Astrocyte (in vitro differentiated cells and primary cell): Measurements from ENCODE around the gene UTF1. TPM values are rescaled to one million over a fixed set of nuclear protein-coding genes. Genes with fewer than 3 reads are reported as not detected.

Source experiments
- DNase-seq: peaks from one replicate; pipeline ENCODE4 v3.0.0-alpha.2; 2010; ENCODE audit warnings: low read depth
- FAIRE-seq: peaks from 2 replicates; lab custom pipeline; 2011; peaks lifted over from hg19 to GRCh38; lab: Jason Lieb, UNC
- H2AFZ ChIP-seq: 2 replicates; pipeline ENCODE4 v1.6.0; 2012; ENCODE audit warnings: low read depth, low read length, inconsistent platforms
- H3K27ac ChIP-seq: 2 replicates; pipeline ENCODE4 v1.5.1; 2011; ENCODE audit warnings: low read depth, low read length, inconsistent platforms
- H3K27me3 ChIP-seq: 2 replicates; pipeline ENCODE4 v1.6.0; 2011; ENCODE audit warnings: low read length, inconsistent platforms; ENCODE audit not compliant: insufficient read depth
- H3K36me3 ChIP-seq: 2 replicates; pipeline ENCODE4 v1.5.1; 2011; ENCODE audit warnings: low read length, inconsistent platforms; ENCODE audit not compliant: insufficient read depth
- H3K4me1 ChIP-seq: 2 replicates; pipeline ENCODE4 v1.5.1; 2011; ENCODE audit warnings: low read length, inconsistent platforms; ENCODE audit not compliant: insufficient read depth
- H3K4me2 ChIP-seq: 2 replicates; pipeline ENCODE4 v1.6.0; 2012; ENCODE audit warnings: low read length, inconsistent platforms
- H3K4me3 ChIP-seq: 2 replicates; pipeline ENCODE4 v1.5.1; 2011; ENCODE audit warnings: low read depth, mild to moderate bottlenecking, low read length, inconsistent platforms; ENCODE audit not compliant: insufficient read depth
- H3K79me2 ChIP-seq: 2 replicates; pipeline ENCODE4 v1.6.0; 2012; ENCODE audit warnings: mild to moderate bottlenecking, low read length, inconsistent platforms; ENCODE audit not compliant: insufficient read depth
- H3K9ac ChIP-seq: 2 replicates; pipeline ENCODE4 v1.6.0; 2012; ENCODE audit warnings: mild to moderate bottlenecking, low read length, inconsistent platforms
- H3K9me3 ChIP-seq: 2 replicates; pipeline ENCODE4 v1.5.1; 2012; ENCODE audit warnings: low read depth, mild to moderate bottlenecking, low read length, inconsistent platforms; ENCODE audit not compliant: insufficient read depth
- H4K20me1 ChIP-seq: 2 replicates; pipeline ENCODE4 v1.6.0; 2012; ENCODE audit warnings: low read length, inconsistent platforms; ENCODE audit not compliant: insufficient read depth
- H3K27ac Mint-ChIP-seq: one replicate; pipeline ENCODE4 v1.8.0; 2021; ENCODE audit warnings: mild to moderate bottlenecking, mixed read lengths; ENCODE audit not compliant: unreplicated experiment
- H3K27me3 Mint-ChIP-seq: one replicate; pipeline ENCODE4 v1.8.0; 2021; ENCODE audit warnings: low read depth, mixed read lengths; ENCODE audit not compliant: unreplicated experiment
- H3K36me3 Mint-ChIP-seq: one replicate; pipeline ENCODE4 v1.8.0; 2021; ENCODE audit warnings: low read depth, mixed read lengths; ENCODE audit not compliant: unreplicated experiment
- H3K4me1 Mint-ChIP-seq: one replicate; pipeline ENCODE4 v1.8.0; 2021; ENCODE audit warnings: low read depth, mixed read lengths; ENCODE audit not compliant: unreplicated experiment
- H3K4me3 Mint-ChIP-seq: one replicate; pipeline ENCODE4 v1.8.0; 2021; ENCODE audit warnings: mild to moderate bottlenecking, moderate library complexity, mixed read lengths; ENCODE audit not compliant: unreplicated experiment
- H3K9me3 Mint-ChIP-seq: one replicate; pipeline ENCODE4 v1.8.0; 2021; ENCODE audit warnings: mild to moderate bottlenecking, mixed read lengths; ENCODE audit not compliant: unreplicated experiment
- EZH2 ChIP-seq: IDR thresholded peaks from 2 replicates; pipeline ENCODE4 v1.6.1; 2012; ENCODE audit warnings: mild to moderate bottlenecking, low read length, inconsistent platforms; ENCODE audit not compliant: insufficient read depth
- total RNA-seq: library from RNA; stranded (reverse); gene quantifications from 2 replicates; pipeline ENCODE4 v1.2.1, GENCODE V29; 2021
- TF ChIP-seq, protein P1 (sequence below): IDR thresholded peaks from 2 replicates; pipeline ENCODE4 v1.5.1; 2011; ENCODE audit warnings: low read depth, mild to moderate bottlenecking, inconsistent platforms, low read length, moderate library complexity; ENCODE audit not compliant: insufficient read depth

The UTF1 gene
- total RNA-seq, 1 donor from 2014 or later = 0.18 TPM

DNA sequence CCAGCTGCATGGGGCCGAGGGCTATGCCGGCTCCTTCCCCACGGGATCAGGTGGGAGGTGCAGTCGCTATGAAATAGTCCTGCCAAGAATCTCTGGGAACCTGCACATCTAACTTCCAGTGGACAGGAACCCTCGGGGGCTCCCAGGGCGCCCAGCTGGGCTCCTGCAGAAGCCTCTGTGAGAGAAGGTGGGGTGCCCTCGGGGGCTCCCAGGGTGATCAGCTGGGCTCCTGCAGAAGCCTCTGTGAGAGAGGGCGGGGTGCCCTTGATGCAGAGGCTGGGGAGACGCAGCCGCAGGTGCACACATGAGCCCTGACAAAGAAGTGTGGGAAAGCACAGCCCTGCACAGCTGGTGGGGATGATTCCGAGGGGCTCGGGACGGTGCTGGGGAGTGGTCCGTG lies 13.6 kb downstream of the UTF1 start:
- FAIRE-seq (no peak), DNase-seq (no peak)
- H3K4me1 Mint-ChIP-seq = no peaks in the 10 kb centered on the region
- H3K4me3 Mint-ChIP-seq = no peak overlapping the region
- no peak overlapping the region for H3K27ac ChIP-seq
- no peak overlapping the region for H3K4me2 ChIP-seq
- H3K27me3 ChIP-seq = peaks cover 21% of the 10 kb centered on the region
- no peak overlapping the region for H3K4me3 ChIP-seq
- H3K9ac ChIP-seq = no peak overlapping the region
- no peaks in the 10 kb centered on the region for H3K36me3 ChIP-seq
- H3K4me1 ChIP-seq = no peaks in the 10 kb centered on the region
- peaks cover 47% of the 10 kb centered on the region for H3K27me3 Mint-ChIP-seq
- no peaks in the 10 kb centered on the region for H4K20me1 ChIP-seq
- H3K36me3 Mint-ChIP-seq = no peaks in the 10 kb centered on the region
- H3K9me3 Mint-ChIP-seq = no peaks in the 10 kb centered on the region
- H3K79me2 ChIP-seq = no peaks in the 10 kb centered on the region
- H3K27ac Mint-ChIP-seq = no peak overlapping the region
- H3K9me3 ChIP-seq = no peaks in the 10 kb centered on the region
- no peak overlapping the region for H2AFZ ChIP-seq
- TF ChIP-seq EZH2 = no peak
- TF ChIP-seq, protein P1, sequence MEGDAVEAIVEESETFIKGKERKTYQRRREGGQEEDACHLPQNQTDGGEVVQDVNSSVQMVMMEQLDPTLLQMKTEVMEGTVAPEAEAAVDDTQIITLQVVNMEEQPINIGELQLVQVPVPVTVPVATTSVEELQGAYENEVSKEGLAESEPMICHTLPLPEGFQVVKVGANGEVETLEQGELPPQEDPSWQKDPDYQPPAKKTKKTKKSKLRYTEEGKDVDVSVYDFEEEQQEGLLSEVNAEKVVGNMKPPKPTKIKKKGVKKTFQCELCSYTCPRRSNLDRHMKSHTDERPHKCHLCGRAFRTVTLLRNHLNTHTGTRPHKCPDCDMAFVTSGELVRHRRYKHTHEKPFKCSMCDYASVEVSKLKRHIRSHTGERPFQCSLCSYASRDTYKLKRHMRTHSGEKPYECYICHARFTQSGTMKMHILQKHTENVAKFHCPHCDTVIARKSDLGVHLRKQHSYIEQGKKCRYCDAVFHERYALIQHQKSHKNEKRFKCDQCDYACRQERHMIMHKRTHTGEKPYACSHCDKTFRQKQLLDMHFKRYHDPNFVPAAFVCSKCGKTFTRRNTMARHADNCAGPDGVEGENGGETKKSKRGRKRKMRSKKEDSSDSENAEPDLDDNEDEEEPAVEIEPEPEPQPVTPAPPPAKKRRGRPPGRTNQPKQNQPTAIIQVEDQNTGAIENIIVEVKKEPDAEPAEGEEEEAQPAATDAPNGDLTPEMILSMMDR = no peak

DNA sequence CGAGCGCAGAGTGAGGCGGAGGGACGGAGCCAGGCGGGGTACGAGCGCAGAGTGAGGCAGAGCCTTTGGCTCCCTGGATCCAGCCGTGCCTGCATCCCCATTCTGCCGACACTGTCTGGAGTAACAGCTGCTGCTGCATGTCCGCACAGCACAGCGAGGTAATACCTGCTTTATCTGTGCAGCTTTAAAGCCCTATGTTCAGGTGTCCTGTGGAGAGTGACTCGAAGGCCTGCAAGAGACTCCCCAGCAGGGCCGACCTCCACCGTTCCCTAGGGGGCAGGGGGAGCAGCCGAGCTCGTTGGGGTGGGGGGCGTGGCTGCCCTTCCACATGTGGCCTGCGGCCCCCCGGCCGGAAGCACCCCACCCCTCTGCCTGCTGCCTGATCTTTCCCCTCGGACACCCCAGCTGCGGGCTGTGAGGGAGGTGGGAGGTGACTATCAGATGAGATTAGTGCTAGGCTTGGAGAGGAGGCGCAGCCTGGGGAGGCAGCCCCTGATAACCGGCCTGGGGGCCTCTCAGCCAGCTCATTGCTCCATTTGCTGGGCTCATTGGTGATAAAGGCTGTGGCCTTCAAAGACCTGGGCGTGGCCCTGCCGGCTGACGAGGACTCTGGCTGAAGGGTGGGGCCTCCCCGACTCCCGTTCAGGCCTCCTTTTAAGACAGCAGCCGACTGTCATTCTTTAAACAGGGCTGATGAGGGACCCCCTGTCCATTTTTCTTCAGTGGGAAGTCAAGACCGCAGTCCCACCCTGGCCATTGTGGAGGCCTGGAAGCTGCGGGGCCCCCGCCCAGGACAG lies 15.6 kb downstream of the UTF1 start:
- no peaks in the 10 kb centered on the region for H3K36me3 Mint-ChIP-seq
- H3K4me3 Mint-ChIP-seq = no peak overlapping the region
- Histone ChIP-seq H3K9ac (no peak overlapping the region), H3K9me3 (no peaks in the 10 kb centered on the region), H3K4me1 (no peaks in the 10 kb centered on the region), H3K27me3 (peaks cover 18% of the 10 kb centered on the region), H3K27ac (no peak overlapping the region), H3K79me2 (no peaks in the 10 kb centered on the region), H3K36me3 (no peaks in the 10 kb centered on the region), H3K4me2 (no peak overlapping the region), H3K4me3 (no peak overlapping the region), H4K20me1 (no peaks in the 10 kb centered on the region), H2AFZ (no peak overlapping the region)
- DNase-seq = no peak
- H3K27ac Mint-ChIP-seq = no peak overlapping the region
- no peaks in the 10 kb centered on the region for H3K4me1 Mint-ChIP-seq
- peaks cover 52% of the 10 kb centered on the region for H3K27me3 Mint-ChIP-seq
- H3K9me3 Mint-ChIP-seq = no peaks in the 10 kb centered on the region
- TF ChIP-seq, protein P1 = no peak
- TF ChIP-seq EZH2 = no peak
- FAIRE-seq = no peak

DNA sequence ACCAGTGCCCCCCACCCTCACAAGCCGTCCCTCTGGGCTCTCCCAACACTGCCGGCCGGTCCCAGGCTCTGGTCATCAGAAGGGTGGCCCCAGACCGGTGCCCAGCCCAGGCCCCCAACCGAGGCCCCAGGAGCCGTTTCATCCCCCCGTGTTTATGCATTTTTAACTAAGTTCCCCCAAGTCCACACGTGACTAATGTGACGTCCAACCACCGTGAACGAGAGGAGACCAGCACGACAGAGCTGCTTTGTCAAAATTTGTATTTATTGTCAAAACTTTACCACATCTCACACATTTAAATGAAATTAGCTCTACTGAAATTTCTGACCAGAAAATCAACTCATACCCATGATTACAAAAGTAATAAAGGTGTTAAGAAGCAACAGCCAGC lies 16.2 kb downstream of the UTF1 start:
- Histone ChIP-seq H2AFZ (no peak overlapping the region), H3K27me3 (peaks cover 15% of the 10 kb centered on the region), H3K4me2 (no peak overlapping the region), H3K27ac (no peak overlapping the region), H3K9me3 (no peaks in the 10 kb centered on the region), H3K36me3 (no peaks in the 10 kb centered on the region), H3K4me1 (no peaks in the 10 kb centered on the region), H4K20me1 (no peaks in the 10 kb centered on the region), H3K4me3 (no peak overlapping the region), H3K79me2 (no peaks in the 10 kb centered on the region), H3K9ac (no peak overlapping the region)
- no peaks in the 10 kb centered on the region for H3K4me1 Mint-ChIP-seq
- no peaks in the 10 kb centered on the region for H3K9me3 Mint-ChIP-seq
- peaks cover 48% of the 10 kb centered on the region for H3K27me3 Mint-ChIP-seq
- TF ChIP-seq, protein P1 = no peak
- no peak for TF ChIP-seq EZH2
- FAIRE-seq = no peak
- H3K27ac Mint-ChIP-seq = no peak overlapping the region
- no peak for DNase-seq
- H3K4me3 Mint-ChIP-seq = no peak overlapping the region
- H3K36me3 Mint-ChIP-seq = no peaks in the 10 kb centered on the region
